ENCODE data around the gene FAM53B. TPM values are rescaled to one million over a fixed set of nuclear protein-coding genes. Genes with fewer than 3 reads are reported as not detected.
A peak's percentile ranks its signal among the peaks of the same experiment; 100 is the strongest.

Gene FAM53B
- total RNA-seq, 6 experiments from 2014 or later: 4.4 to 10.8 (median 4.8) TPM

DNA sequence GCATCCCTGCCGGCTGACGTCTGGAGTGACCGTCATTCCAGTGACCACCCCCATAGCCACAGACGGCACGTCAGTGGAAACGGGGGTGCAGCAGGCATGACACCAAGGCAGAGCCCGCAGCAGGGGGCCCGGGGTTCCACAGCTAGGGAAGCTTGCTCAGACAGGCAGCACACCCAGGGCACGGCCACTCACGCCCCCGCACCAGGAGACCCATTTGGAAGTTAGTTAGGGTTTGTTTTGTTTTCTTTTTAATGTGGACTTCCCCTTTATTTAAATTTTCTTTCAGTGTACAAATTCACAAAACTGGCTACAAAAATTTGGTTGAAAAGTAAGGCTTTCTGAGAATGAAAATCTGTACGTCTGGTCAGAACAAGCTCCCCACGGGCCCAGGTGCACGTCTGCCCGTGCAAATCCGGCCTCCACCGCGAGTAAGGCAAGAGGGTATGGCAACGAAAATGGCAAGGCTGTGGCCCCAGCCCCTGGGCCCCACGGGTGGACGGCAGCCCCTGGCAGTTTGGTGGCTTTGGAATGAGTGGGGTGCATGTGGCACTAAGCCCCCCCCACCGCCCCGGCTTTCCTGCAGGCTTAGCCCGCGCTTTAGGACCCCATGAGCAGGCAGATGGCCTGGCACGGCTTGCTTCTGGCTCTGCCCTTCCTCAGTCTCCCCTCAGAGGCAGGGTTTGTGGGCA is 124.2 kb downstream of the FAM53B start:
- H3K4me3 ChIP-seq: no peak overlapping the region
- H3K9me3 ChIP-seq: no peaks in the 10 kb centered on the region
- WGBS (ENCODE audit: insufficient coverage, low coverage, low lambda C conversion rate, missing lambda C conversion rate): 80% methylated on average over 10 of the region's 26 CpGs
- intact Hi-C loops (cut with DNase I): loop anchor here in 1 of 2 donors (10.0 kb wide), 2 partner anchors 85 to 115 kb away; no protein-coding TSS in a partner anchor
- DNase-seq: no peak
- no peaks in the 10 kb centered on the region for H3K27me3 ChIP-seq
- no peak for ATAC-seq
- H3K4me1 ChIP-seq: no peaks in the 10 kb centered on the region
- H3K36me3 ChIP-seq: peaks cover 0 to 3% (median 0%) of the 10 kb centered on the region in 4 donors
- H3K27ac ChIP-seq: no peak overlapping the region
- TF ChIP-seq POLR2A (IDR thresholded peaks at IDR 0.05): no peak
- TF ChIP-seq, protein P1, sequence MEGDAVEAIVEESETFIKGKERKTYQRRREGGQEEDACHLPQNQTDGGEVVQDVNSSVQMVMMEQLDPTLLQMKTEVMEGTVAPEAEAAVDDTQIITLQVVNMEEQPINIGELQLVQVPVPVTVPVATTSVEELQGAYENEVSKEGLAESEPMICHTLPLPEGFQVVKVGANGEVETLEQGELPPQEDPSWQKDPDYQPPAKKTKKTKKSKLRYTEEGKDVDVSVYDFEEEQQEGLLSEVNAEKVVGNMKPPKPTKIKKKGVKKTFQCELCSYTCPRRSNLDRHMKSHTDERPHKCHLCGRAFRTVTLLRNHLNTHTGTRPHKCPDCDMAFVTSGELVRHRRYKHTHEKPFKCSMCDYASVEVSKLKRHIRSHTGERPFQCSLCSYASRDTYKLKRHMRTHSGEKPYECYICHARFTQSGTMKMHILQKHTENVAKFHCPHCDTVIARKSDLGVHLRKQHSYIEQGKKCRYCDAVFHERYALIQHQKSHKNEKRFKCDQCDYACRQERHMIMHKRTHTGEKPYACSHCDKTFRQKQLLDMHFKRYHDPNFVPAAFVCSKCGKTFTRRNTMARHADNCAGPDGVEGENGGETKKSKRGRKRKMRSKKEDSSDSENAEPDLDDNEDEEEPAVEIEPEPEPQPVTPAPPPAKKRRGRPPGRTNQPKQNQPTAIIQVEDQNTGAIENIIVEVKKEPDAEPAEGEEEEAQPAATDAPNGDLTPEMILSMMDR (IDR thresholded peaks at IDR 0.05): no peak

DNA sequence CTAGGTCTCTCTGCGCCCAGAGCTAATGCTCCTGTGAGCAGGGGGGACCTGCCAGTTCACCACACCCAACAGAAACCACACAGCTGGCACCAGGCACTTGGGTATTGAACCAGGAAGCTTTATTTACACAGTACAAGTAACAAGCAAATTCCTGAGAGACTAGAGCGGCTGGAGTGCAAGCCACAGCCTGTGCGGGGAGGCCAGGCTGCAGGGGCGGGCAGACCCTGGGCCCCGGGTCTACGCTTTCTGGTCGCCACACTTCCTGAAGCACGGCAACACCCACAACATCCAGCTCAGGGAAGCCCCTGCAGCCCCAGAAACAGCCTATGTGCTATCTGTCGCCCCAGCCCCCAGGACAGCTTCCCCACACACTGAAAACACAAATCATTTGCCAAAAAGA is 125.0 kb downstream of the FAM53B start:
- ATAC-seq (peak in 1 of 4 donors; percentile 8), DNase-seq (no peak)
- Histone ChIP-seq H3K27me3 (no peaks in the 10 kb centered on the region), H3K4me3 (no peak overlapping the region), H3K36me3 (peaks cover 0 to 3% (median 1%) of the 10 kb centered on the region in 4 donors), H3K27ac (no peak overlapping the region), H3K4me1 (no peaks in the 10 kb centered on the region), H3K9me3 (no peaks in the 10 kb centered on the region)
- no CpG with 5 or more reads among the region's 9 CpGs for WGBS (ENCODE audit: insufficient coverage, low coverage, low lambda C conversion rate, missing lambda C conversion rate)
- intact Hi-C loops (cut with DNase I): no loop called here
- no peak for TF ChIP-seq POLR2A (IDR thresholded peaks at IDR 0.05)
- TF ChIP-seq, protein P1 (IDR thresholded peaks at IDR 0.05): no peak

DNA sequence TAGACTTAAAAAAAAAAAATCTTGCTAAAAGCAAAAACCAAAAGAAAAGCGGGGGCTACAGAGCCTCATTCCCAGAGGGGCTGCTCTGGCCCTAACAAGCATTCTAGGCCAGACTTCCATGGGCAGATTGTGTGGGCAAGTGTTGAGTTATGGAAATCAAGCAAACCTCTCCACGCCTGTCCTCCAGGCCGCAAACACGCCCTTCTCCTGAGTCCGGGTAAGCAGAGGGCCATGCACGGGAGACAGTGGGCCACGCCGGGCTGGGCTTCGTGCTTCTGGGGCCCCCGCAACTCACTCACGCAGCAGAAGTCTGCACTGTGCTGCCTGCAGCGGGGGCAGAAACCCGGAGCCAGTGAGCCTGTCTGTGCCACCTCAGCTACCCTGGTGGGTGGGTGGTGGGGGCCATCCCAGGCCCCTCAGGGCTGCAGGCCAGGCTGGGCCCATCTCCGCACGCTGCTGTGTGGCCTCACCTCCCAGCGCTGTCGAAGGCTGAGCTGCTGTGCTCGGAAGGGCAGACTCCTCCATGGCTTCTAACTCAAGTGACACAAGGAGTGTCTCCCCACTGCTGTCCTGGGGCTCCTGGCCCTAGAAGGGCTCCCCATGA is 125.6 kb downstream of the FAM53B start:
- 100% methylated on average over 1 of the region's 18 CpGs for WGBS (ENCODE audit: insufficient coverage, low coverage, low lambda C conversion rate, missing lambda C conversion rate)
- Histone ChIP-seq H3K9me3 (no peaks in the 10 kb centered on the region), H3K4me3 (no peak overlapping the region), H3K4me1 (no peaks in the 10 kb centered on the region), H3K27ac (no peak overlapping the region), H3K36me3 (peaks cover 0 to 3% (median 1%) of the 10 kb centered on the region in 4 donors), H3K27me3 (no peaks in the 10 kb centered on the region)
- DNase-seq (no peak), ATAC-seq (no peak)
- no peak for TF ChIP-seq POLR2A (IDR thresholded peaks at IDR 0.05)
- TF ChIP-seq, protein P1 (IDR thresholded peaks at IDR 0.05): no peak
- intact Hi-C loops (cut with DNase I): no loop called here

DNA sequence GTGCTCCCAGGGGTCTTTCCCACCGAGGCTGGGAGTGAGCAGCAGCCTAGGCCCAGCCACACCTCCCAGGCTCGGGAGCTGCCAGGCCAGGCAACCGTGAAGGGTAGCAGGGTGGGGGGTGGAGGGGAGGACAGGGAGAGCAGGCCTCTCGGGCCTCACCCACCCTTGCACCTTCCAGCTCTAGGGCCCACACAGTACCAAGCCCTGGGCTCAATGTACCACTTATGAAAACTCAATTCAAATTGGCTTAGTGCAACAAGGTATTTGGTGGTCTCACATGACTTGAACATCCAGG is 127.4 kb downstream of the FAM53B start:
- no peaks in the 10 kb centered on the region for H3K27me3 ChIP-seq
- H3K36me3 ChIP-seq: peaks cover 0 to 2% (median 0%) of the 10 kb centered on the region in 4 donors
- no peak overlapping the region for H3K27ac ChIP-seq
- TF ChIP-seq, protein P1 (IDR thresholded peaks at IDR 0.05): no peak
- no peak for TF ChIP-seq POLR2A (IDR thresholded peaks at IDR 0.05)
- ATAC-seq: no peak
- no peaks in the 10 kb centered on the region for H3K4me1 ChIP-seq
- intact Hi-C loops (cut with DNase I): no loop called here
- no peak overlapping the region for H3K4me3 ChIP-seq
- no peak for DNase-seq
- WGBS (ENCODE audit: insufficient coverage, low coverage, low lambda C conversion rate, missing lambda C conversion rate): no CpG with 5 or more reads among the region's 4 CpGs
- no peaks in the 10 kb centered on the region for H3K9me3 ChIP-seq
